Measurements from ENCODE around the gene EDN3.

Gene EDN3

DNA sequence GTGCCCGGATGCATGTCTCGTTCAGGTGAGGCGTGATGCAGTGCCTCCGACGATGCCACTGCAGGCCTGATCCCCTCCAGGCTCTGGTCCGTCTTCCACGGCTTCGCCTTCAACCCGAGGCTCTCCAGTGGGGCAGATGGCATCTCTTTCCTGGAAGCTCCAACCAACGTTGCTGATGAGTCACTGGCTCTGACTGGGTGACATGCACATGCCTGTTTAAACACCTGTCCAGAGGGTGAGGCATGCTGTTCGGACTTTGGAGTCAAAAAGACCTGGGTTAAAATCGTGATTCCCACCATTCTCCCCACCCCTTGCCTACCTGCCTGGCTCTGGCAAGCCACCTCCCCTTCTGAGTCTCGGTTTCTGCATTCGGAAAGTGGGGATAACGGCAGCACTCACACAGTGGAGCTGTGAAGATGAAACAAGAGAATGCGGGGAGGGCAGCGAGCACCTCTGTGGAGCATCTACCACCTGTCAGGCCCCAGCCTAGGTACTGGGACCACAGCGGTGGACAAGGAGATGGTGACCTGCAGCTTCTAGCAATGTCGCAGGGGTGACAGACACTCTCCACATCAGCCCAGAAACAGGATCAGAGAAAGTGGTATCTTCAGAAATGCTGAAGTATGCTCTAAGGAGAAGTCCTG lies 8.5 kb upstream of the EDN3 start:
- no peak overlapping the region for H3K9ac ChIP-seq (ENCODE audit: low read depth, low read length)
- no peaks in the 10 kb centered on the region for H3K9me3 ChIP-seq (ENCODE audit: control insufficient read depth, insufficient read depth, low read length)
- H3K36me3 ChIP-seq (ENCODE audit: insufficient read depth, low read length) = no peaks in the 10 kb centered on the region
- H3K4me1 ChIP-seq (ENCODE audit: insufficient read depth, low read length) = no peaks in the 10 kb centered on the region

DNA sequence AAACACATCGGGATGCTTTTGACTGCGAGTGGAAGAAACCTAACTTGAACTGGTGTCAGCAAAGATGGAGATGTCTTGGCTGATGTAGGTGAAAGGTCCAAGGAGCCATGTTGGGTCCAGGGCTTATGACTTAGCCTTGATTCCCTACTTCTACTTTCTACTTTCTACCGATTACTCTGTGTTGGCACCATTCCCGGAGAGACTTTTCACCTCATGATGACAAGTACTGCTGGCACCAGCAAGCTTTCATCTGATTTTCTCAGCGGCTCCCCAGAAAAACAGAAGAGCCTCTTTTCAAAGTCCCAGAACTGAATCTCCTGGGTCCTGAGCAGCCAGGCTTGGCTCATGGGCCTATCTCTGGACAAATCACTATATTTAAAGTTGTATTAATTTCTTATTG lies 4.9 kb upstream of the EDN3 start:
- Histone ChIP-seq H3K9ac (ENCODE audit: low read depth, low read length) (no peak overlapping the region), H3K9me3 (ENCODE audit: control insufficient read depth, insufficient read depth, low read length) (no peaks in the 10 kb centered on the region), H3K36me3 (ENCODE audit: insufficient read depth, low read length) (no peaks in the 10 kb centered on the region), H3K4me1 (ENCODE audit: insufficient read depth, low read length) (no peaks in the 10 kb centered on the region)

DNA sequence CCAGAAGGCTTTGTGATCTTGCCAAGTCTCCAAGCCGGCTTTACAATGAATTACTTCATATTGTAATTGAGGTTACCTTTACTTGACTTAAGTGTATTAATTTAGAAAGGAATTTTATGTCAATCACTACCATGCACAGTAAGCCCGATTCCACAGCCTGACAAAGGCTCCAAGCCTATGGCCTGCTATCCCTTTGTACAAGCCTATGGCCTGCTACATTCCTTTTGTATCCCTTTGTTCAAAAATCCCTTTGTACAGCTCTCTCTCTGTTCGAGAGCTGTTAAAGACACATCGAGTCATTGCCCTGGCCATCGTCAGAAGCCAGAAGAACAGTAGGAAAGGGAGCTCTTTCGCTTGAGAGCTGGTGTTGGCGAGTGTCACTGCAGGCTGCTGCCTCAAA lies 2.7 kb upstream of the EDN3 start:
- Histone ChIP-seq H3K36me3 (ENCODE audit: insufficient read depth, low read length) (no peaks in the 10 kb centered on the region), H3K4me1 (ENCODE audit: insufficient read depth, low read length) (no peaks in the 10 kb centered on the region), H3K9ac (ENCODE audit: low read depth, low read length) (no peak overlapping the region), H3K9me3 (ENCODE audit: control insufficient read depth, insufficient read depth, low read length) (no peaks in the 10 kb centered on the region)

DNA sequence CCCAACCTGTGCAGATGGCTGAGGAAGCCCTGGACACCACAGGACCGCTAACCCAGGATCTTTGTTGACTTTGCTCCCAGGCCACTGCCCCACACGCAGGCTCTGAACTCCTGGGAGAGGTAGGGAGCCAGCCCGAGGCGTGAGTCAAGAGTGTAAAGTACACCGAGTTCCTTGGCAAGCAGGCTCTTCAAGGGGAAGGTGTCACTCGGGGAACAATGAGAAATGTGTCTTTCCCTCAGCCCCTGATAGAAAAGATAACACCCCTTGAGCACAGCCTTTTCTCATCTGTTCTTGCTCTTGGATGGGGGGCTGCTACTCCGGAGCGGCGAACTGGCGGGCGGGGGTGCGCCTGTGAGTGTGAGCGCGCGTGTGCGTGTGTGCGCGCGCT lies 472 bp upstream of the EDN3 start:
- Histone ChIP-seq H3K4me1 (ENCODE audit: insufficient read depth, low read length) (no peaks in the 10 kb centered on the region), H3K36me3 (ENCODE audit: insufficient read depth, low read length) (no peaks in the 10 kb centered on the region), H3K9ac (ENCODE audit: low read depth, low read length) (peak overlapping the region; percentile 16; the same call in 1 of the 2 replicates), H3K9me3 (ENCODE audit: control insufficient read depth, insufficient read depth, low read length) (no peaks in the 10 kb centered on the region; the same call in 1 of the 2 replicates)

DNA sequence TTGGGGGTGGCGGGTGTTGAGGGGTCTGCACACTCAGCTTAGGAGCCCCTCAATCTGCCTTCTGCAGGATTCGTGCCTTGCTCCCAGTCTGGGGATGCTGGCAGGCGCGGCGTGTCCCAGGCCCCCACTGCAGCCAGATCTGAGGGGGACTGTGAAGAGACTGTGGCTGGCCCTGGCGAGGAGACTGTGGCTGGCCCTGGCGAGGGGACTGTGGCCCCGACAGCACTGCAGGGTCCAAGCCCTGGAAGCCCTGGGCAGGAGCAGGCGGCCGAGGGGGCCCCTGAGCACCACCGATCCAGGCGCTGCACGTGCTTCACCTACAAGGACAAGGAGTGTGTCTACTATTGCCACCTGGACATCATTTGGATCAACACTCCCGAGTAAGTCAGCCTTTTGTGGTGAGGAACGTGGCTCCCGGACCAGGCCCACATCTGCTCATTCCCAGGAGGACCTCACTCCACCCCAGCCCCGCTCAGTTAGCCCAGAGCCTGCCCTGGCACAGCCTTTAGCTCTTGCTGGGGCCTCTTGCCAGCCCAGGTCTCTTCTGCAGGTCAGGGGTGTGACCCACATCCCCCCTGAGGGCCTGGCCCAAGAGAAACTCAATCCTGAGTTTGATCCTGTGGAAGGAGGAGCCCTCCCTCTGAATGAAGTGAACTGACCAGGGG lies 1.1 kb downstream of the EDN3 start:
- no peaks in the 10 kb centered on the region for H3K4me1 ChIP-seq (ENCODE audit: insufficient read depth, low read length)
- no peaks in the 10 kb centered on the region for H3K36me3 ChIP-seq (ENCODE audit: insufficient read depth, low read length)
- no peaks in the 10 kb centered on the region; the same call in 1 of the 2 replicates for H3K9me3 ChIP-seq (ENCODE audit: control insufficient read depth, insufficient read depth, low read length)
- H3K9ac ChIP-seq (ENCODE audit: low read depth, low read length) = no peak overlapping the region; the same call in 1 of the 2 replicates

DNA sequence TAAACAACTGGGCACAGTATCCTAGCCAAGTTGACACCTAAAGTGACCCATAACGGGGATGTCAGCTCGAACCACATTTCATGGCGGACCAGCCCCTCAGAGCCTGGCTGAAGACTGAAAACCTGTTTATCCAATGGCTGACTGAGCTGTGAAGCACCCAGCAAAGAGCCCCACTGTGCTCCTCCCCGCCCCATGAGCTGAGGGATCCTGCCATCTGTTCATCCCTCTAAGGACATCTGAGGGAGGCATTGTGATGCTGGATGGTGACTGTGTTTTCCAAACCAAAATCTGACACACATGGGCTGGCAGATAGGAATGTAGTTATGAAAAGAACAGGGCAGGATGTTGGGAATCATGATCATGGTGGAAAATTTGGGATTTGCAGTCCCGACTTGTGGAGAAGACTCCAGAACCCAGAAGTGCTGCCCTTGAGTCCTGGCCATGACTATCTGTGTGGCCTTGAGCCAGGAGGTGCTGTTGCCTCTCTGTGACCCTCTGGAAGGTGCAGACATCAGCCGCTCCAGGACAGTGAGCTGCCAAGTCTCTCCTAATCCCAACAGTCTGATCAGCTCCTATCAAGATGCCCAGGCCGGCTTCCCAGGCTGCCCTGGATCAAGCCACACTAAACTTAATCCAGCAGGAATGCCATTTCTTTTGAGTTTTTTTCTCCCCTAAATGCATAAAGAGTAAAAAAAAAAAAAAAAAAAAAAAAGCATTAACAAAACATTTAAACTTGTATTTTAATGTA lies 5.7 kb downstream of the EDN3 start:
- no peak overlapping the region for H3K9ac ChIP-seq (ENCODE audit: low read depth, low read length)
- H3K36me3 ChIP-seq (ENCODE audit: insufficient read depth, low read length) = no peaks in the 10 kb centered on the region
- H3K4me1 ChIP-seq (ENCODE audit: insufficient read depth, low read length) = no peaks in the 10 kb centered on the region
- H3K9me3 ChIP-seq (ENCODE audit: control insufficient read depth, insufficient read depth, low read length) = no peaks in the 10 kb centered on the region; the same call in 1 of the 2 replicates

DNA sequence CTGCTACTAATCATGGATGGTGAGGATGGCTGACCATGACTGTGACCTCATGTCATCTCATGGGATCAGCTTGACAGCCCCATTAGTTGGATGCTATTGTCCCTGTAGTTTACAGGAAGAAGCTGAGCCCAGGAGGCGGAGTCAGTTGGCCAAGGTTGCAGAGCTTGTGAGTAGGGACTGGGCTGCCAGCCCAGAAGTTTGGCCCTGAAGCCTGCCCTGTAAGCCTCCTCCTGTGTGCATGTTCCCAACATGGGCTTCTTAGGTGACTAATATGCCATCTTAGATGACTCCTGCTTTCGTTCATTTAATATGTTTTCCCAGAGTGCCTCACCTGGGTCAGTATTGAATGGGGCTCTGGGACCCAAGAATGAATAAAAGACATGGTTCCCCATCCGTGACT lies 6.9 kb downstream of the EDN3 start:
- H3K9me3 ChIP-seq (ENCODE audit: control insufficient read depth, insufficient read depth, low read length) = no peaks in the 10 kb centered on the region; the same call in 1 of the 2 replicates
- H3K9ac ChIP-seq (ENCODE audit: low read depth, low read length) = no peak overlapping the region
- H3K4me1 ChIP-seq (ENCODE audit: insufficient read depth, low read length) = no peaks in the 10 kb centered on the region
- H3K36me3 ChIP-seq (ENCODE audit: insufficient read depth, low read length) = no peaks in the 10 kb centered on the region

DNA sequence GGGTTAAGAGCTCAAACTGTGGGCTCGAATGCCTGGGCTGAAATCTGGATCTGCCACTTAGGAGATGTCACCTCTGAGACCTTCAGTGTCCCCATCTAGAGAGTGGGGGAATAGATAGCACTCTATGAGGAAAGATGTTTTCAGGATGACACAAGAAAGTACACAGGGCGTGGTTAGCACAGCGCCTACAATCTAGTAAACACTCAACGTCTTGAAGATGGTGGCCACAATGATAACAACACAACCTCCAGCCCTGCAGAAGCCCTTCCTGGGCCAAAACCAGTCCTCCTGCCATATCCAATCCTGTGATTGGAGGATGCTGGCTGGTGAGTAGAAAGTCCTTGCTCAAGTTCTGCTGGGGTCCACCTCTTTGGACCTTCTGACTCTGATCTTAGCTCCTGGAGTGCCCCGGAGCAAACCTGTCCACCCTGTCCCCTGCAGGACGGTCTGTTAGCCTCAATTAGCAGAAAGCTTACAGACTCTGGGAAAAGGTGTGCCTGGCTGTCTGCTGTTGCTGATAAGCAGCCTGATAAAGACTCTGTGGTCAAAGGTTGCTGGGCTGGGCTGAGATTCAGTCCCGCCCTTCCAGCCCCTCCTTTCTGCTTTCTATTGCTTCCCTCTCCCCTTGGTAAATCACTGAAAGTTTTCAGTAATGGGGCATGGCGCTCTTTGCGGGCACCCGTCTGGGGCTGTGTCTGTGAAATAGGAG lies 8.2 kb downstream of the EDN3 start:
- H3K9me3 ChIP-seq (ENCODE audit: control insufficient read depth, insufficient read depth, low read length) = no peaks in the 10 kb centered on the region; the same call in 1 of the 2 replicates
- H3K9ac ChIP-seq (ENCODE audit: low read depth, low read length) = no peak overlapping the region
- no peaks in the 10 kb centered on the region for H3K36me3 ChIP-seq (ENCODE audit: insufficient read depth, low read length)
- no peaks in the 10 kb centered on the region for H3K4me1 ChIP-seq (ENCODE audit: insufficient read depth, low read length)

DNA sequence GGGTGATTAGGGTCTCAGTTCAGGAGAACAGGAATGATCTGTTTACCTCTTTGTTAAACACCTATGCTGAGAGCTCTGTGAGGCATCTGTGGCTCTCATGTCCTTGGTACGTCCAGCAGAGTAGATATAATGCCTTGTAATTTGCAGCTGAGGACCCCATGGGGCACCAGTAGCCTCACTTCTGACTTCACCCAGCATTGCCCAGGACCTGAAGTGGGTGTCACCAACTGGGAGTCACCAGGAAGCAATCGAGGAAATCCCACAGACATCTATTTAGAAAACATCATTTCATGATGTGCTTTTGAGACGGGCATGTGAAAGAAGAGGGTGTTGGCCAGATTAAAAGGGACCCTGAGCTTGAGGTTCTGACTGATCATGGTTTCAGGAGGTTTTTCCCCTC lies 8.8 kb downstream of the EDN3 start:
- Histone ChIP-seq H3K36me3 (ENCODE audit: insufficient read depth, low read length) (no peaks in the 10 kb centered on the region), H3K9ac (ENCODE audit: low read depth, low read length) (no peak overlapping the region), H3K4me1 (ENCODE audit: insufficient read depth, low read length) (no peaks in the 10 kb centered on the region), H3K9me3 (ENCODE audit: control insufficient read depth, insufficient read depth, low read length) (no peaks in the 10 kb centered on the region; the same call in 1 of the 2 replicates)

DNA sequence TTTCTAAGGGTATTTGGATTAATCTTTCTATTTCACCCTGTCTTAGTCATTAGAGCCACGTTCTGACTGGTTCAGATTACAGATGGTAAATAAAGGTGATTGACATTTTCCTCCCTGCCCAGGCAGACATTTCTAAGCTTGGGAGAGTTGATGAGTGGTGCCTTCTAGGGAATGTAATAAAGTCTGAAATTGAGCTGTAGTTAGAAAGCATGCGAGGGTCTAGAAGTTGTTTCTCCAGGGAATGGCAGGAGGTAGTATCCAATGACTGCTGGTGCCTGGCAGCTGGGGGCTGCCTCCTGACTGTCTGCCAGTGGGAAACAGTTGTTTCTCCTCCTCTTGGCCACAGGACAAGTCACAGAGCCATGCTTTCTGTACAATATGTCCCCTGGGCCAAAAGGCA lies 14.6 kb downstream of the EDN3 start:
- Histone ChIP-seq H3K9me3 (ENCODE audit: control insufficient read depth, insufficient read depth, low read length) (no peaks in the 10 kb centered on the region; the same call in 1 of the 2 replicates), H3K4me1 (ENCODE audit: insufficient read depth, low read length) (0 out of 2 replicates have a peak, but pooled peaks cover 4% of the 10 kb centered on the region), H3K9ac (ENCODE audit: low read depth, low read length) (no peak overlapping the region), H3K36me3 (ENCODE audit: insufficient read depth, low read length) (no peaks in the 10 kb centered on the region)

DNA sequence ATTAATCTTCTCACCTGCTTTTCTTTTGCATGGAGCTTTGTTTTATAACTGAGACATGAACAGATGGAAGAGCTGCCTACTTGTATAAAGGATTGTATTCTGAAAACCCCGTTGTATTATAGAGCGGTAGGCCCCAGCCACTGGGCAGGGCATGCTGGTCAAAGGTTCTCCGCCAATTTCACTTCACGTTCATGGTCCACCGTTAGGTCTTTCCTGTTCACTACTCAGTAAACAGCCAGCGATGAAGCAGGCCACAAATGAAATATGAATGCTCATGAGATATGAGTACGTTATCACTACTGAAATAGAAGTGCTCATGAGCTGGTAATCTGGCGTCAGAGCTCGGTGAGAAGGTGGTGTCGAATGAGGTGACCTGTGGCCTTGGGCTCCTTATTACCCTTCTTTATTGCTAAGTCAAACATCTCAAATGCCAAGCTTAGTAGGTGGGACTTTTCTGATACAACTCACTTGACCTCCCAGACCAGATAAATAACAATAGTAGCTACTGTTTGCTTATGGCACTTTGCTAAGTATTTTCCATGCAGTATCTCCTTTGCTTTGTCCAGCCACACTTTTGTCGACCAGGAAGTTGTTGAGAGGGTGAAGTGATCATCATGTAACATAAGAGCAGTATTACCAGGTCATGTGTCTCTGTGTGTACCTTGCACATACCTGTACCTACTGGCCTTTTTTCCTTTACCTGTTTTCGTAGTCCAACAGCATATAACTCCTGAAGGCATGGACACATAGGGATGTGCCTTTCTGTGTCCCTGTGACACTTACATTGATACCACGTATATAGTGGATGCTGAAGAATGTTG lies 16.7 kb downstream of the EDN3 start:
- Histone ChIP-seq H3K9me3 (ENCODE audit: control insufficient read depth, insufficient read depth, low read length) (no peaks in the 10 kb centered on the region), H3K4me1 (ENCODE audit: insufficient read depth, low read length) (0 out of 2 replicates have a peak, but pooled peaks cover 4% of the 10 kb centered on the region), H3K36me3 (ENCODE audit: insufficient read depth, low read length) (no peaks in the 10 kb centered on the region), H3K9ac (ENCODE audit: low read depth, low read length) (no peak overlapping the region)

DNA sequence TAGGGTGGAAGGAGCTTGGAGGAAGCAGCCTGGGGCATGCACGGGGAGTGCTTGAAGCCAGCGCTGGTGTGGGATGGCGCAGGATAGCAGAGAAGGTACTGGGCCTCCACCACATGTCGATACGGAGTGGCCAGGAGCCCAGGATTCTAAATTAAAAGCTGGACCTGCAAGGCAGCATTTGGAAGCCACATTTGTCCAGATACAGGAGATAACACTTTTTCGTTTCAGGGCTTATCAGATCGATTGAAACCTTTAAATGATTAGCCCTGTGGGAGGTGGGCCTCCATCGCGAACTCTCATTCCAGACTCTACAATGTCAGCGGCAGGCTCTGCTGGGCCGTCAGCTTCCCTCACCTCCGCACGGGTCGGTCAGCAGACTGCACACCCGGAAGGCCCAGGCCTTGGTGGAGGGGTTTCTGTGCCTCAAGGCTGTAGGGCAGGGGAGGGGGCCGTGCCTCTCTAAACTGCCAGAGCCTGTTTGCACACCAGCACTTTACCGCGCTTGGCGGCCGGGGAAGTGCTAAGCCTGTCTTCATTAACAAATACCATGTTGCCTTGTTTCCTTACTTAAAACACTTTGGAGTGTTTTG lies 17.9 kb downstream of the EDN3 start:
- Histone ChIP-seq H3K4me1 (ENCODE audit: insufficient read depth, low read length) (0 out of 2 replicates have a peak, but pooled peaks cover 4% of the 10 kb centered on the region), H3K9ac (ENCODE audit: low read depth, low read length) (no peak overlapping the region), H3K36me3 (ENCODE audit: insufficient read depth, low read length) (no peaks in the 10 kb centered on the region), H3K9me3 (ENCODE audit: control insufficient read depth, insufficient read depth, low read length) (no peaks in the 10 kb centered on the region)

DNA sequence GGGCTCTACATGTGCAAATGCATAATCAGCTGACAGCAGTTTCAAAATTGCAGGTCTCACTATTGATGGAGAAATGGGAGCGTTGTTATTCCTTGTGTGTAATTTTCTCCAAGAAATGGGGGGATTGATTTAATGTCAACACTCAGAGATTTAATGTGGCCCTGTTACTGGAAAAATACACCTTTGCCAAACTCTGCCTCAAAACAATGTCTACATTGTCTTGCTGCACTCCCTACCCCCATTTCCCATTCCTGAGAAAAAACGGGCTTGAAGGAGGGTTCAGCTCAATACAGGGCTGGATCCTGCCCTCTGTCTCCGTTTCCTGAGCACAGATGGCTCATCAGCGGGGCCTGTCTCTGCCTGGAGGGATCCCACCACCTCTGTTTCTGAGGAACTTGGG lies 18.4 kb downstream of the EDN3 start:
- Histone ChIP-seq H3K4me1 (ENCODE audit: insufficient read depth, low read length) (0 out of 2 replicates have a peak, but pooled peaks cover 4% of the 10 kb centered on the region), H3K9me3 (ENCODE audit: control insufficient read depth, insufficient read depth, low read length) (no peaks in the 10 kb centered on the region), H3K9ac (ENCODE audit: low read depth, low read length) (no peak overlapping the region), H3K36me3 (ENCODE audit: insufficient read depth, low read length) (no peaks in the 10 kb centered on the region)

Data from ES-I3 (cell line).